IMR-90 (cell line): ENCODE measurements around the gene RILPL2. TPM values are rescaled to one million over a fixed set of nuclear protein-coding genes. Genes with fewer than 3 reads are reported as not detected.
"Not testable (repeated sequence)": the region's sequence is repeated elsewhere in the genome, so short reads cannot be mapped to it uniquely, and the experiment has no call there.

Experiments
- ATAC-seq: fragments of 200-7000 bp; cut with Tn5 transposase; 2 replicates; pipeline ENCODE4 v1.9.1; 2020; ENCODE audit warnings: low read depth, mild to moderate bottlenecking, moderate library complexity
- BruUV-seq: library from RNA; stranded (reverse); fragments of 400-500 nt; replicated peaks from 2 replicates; lab custom pipeline; 2021; lab: Mats Ljungman, UMichigan
- CTCF ChIA-PET: fragments of 300-600 bp; formaldehyde crosslinking; extraction: SDS; loops from one replicate; lab custom pipeline; 2021; ENCODE audit warnings: antibody characterized with exemption; lab: Yijun Ruan, JAX
- POLR2A ChIA-PET: fragments of 300-600 bp; sonication (Branson Sonifier 250); formaldehyde crosslinking; loops from one replicate; lab custom pipeline; 2022; ENCODE audit warnings: antibody characterized with exemption; ENCODE audit not compliant: unreplicated experiment; lab: Charles Lee
- DNase-seq: peaks from one replicate; pipeline ENCODE4 v3.0.0; 2013
- H2AFZ ChIP-seq: replicated peaks from 2 replicates; pipeline ENCODE3; 2013; ENCODE audit warnings: low read length, mild to moderate bottlenecking; ENCODE audit not compliant: poor library complexity
- H2AK5ac ChIP-seq: 2 replicates; pipeline ENCODE4 v1.6.1; 2013; ENCODE audit warnings: low read depth, low read length, inconsistent platforms
- H2AK9ac ChIP-seq: replicated peaks from 2 replicates; pipeline ENCODE3; 2013; ENCODE audit warnings: mild to moderate bottlenecking, low read depth, low read length, moderate library complexity; ENCODE audit not compliant: poor library complexity
- H2BK120ac ChIP-seq: 2 replicates; pipeline ENCODE4 v1.6.1; 2013; ENCODE audit warnings: low read depth, low read length, inconsistent platforms
- H2BK15ac ChIP-seq: 3 replicates; pipeline ENCODE4 v1.6.1; 2013; ENCODE audit warnings: low read depth, low read length, inconsistent platforms
- H2BK20ac ChIP-seq: 2 replicates; pipeline ENCODE4 v1.6.1; 2013; ENCODE audit warnings: low read depth, mild to moderate bottlenecking, inconsistent platforms, low read length, moderate library complexity
- H2BK5ac ChIP-seq: 2 replicates; pipeline ENCODE4 v1.6.1; 2013; ENCODE audit warnings: mild to moderate bottlenecking, low read depth, low read length, inconsistent platforms; ENCODE audit not compliant: poor library complexity, severe bottlenecking
- H3K14ac ChIP-seq: replicated peaks from 2 replicates; pipeline ENCODE4 v1.6.1; 2013; ENCODE audit warnings: low read depth, low read length, inconsistent platforms
- H3K18ac ChIP-seq: 2 replicates; pipeline ENCODE4 v1.6.1; 2013; ENCODE audit warnings: low read depth, low read length, control low read depth
- H3K23ac ChIP-seq: 2 replicates; pipeline ENCODE4 v1.6.1; 2013; ENCODE audit warnings: low read depth, low read length, inconsistent platforms
- H3K27ac ChIP-seq: 2 replicates; pipeline ENCODE4 v1.5.1; 2013; ENCODE audit warnings: mild to moderate bottlenecking, control low read depth, low read length; ENCODE audit not compliant: insufficient read depth
- H3K27me3 ChIP-seq: 2 replicates; pipeline ENCODE4 v1.6.1; 2013; ENCODE audit warnings: low read length; ENCODE audit not compliant: control insufficient read depth, insufficient read depth
- H3K36me3 ChIP-seq: 2 replicates; pipeline ENCODE4 v1.6.1; 2013; ENCODE audit warnings: low read length, mixed read lengths; ENCODE audit not compliant: control insufficient read depth, insufficient read depth
- H3K4ac ChIP-seq: 2 replicates; pipeline ENCODE4 v1.6.1; 2013; ENCODE audit warnings: low read depth, low read length, inconsistent platforms
- H3K4me1 ChIP-seq: 2 replicates; pipeline ENCODE4 v1.6.1; 2013; ENCODE audit warnings: low read length, mixed read lengths; ENCODE audit not compliant: control insufficient read depth, insufficient read depth
- H3K4me2 ChIP-seq: 2 replicates; pipeline ENCODE4 v1.6.1; 2013; ENCODE audit warnings: low read depth, mild to moderate bottlenecking, control low read depth, low read length, moderate library complexity
- H3K4me3 ChIP-seq: 2 replicates; pipeline ENCODE4 v1.5.1; 2013; ENCODE audit warnings: low read depth, mild to moderate bottlenecking, control low read depth, low read length, moderate library complexity; ENCODE audit not compliant: insufficient read depth
- H3K56ac ChIP-seq: 2 replicates; pipeline ENCODE4 v1.6.1; 2013; ENCODE audit warnings: low read length, inconsistent platforms; ENCODE audit not compliant: insufficient read depth; ENCODE audit errors: extremely low read depth
- H3K79me1 ChIP-seq, 2 experiments: 2 replicates each; pipeline ENCODE4 v1.6.1; 2013; ENCODE audit warnings: low read length in 2 of 2, inconsistent platforms in 1 of 2, low read depth in 1 of 2
- H3K9ac ChIP-seq: 2 replicates; pipeline ENCODE4 v1.6.1; 2013; ENCODE audit warnings: low read depth, low read length, control low read depth
- H3K9me1 ChIP-seq: 2 replicates; pipeline ENCODE4 v1.6.1; 2013; ENCODE audit warnings: low read length, inconsistent platforms; ENCODE audit not compliant: insufficient read depth
- H3K9me3 ChIP-seq: 2 replicates; pipeline ENCODE4 v1.6.1; 2013; ENCODE audit warnings: low read length; ENCODE audit not compliant: control insufficient read depth, insufficient read depth
- H4K20me1 ChIP-seq: 2 replicates; pipeline ENCODE4 v1.6.1; 2013; ENCODE audit warnings: low read length, inconsistent platforms; ENCODE audit not compliant: insufficient read depth
- H4K5ac ChIP-seq: 2 replicates; pipeline ENCODE4 v1.6.1; 2013; ENCODE audit warnings: mild to moderate bottlenecking, low read depth, low read length, control low read depth
- H4K8ac ChIP-seq, 2 experiments: 2 replicates each; pipeline ENCODE4 v1.6.1; 2013; ENCODE audit warnings: low read depth in 2 of 2, low read length in 2 of 2, control low read depth in 1 of 2, inconsistent platforms in 1 of 2
- H4K91ac ChIP-seq: 2 replicates; pipeline ENCODE4 v1.6.1; 2013; ENCODE audit warnings: low read depth, low read length, inconsistent platforms; ENCODE audit not compliant: insufficient read depth
- WGBS, 2 experiments: methylation state at CpG; one replicate each; pipeline versions ENCODE4 v1.1.5 to v1.1.7; 2013; ENCODE audit warnings: missing lambda C conversion rate in 2 of 2; ENCODE audit not compliant: insufficient read length in 1 of 2; ENCODE audit errors: extremely low coverage in 2 of 2; 5-methylcytosine and 5-hydroxymethylcytosine counted together
- dilution Hi-C: fragments of 300-500 bp; cut with HindIII; formaldehyde crosslinking; loops from one replicate; pipeline ENCODE4 v1.14.3; 2018; ENCODE audit warnings: low sequenced_read_pairs; ENCODE audit not compliant: unreplicated experiment
- in situ Hi-C: fragments of 300-500 bp; cut with MboI; formaldehyde crosslinking; loops from 3 replicates; pipeline ENCODE4 v1.14.3; 2019; ENCODE audit warnings: low sequenced_read_pairs, inconsistent platforms, mixed read lengths
- intact Hi-C: fragments of 100-400 bp; cut with micrococcal nuclease; formaldehyde crosslinking; loops from 2 replicates; pipeline ENCODE4 v1.10.0; 2022
- polyA plus RNA-seq, 3 experiments: library from polyadenylated mRNA; depleted of rRNA; stranded (reverse); fragments of >200 nt; gene quantifications; 2 replicates each; pipeline ENCODE4 v1.2.3, GENCODE V29; 2012; ENCODE audit warnings: low replicate concordance in 1 of 3
- total RNA-seq: library from RNA; depleted of rRNA; stranded (reverse); fragments of >200 nt; gene quantifications from 2 replicates; pipeline ENCODE4 v1.2.3, GENCODE V29; 2012

The RILPL2 gene
- total and polyA plus RNA-seq, 2 of the 4 experiments (the other 2 are of a cell fraction): 1.8 to 2.2 TPM

DNA sequence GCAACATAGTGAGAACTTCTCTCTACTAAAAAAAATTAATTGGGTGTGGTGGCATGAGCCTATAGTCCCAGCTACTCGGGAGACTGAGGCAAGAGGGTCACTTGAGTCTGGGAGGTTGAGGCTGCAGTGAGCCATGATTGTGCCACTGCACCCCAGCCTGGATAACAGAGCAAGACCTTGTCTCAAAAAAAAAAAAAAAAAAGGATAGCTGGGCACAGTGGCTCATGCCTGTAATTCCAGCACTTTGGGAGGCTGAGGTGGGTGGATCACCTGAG is 15.7 kb upstream of the RILPL2 start:
- H4K8ac ChIP-seq, intact Hi-C loops, H3K18ac ChIP-seq, H3K9me1 ChIP-seq, H2BK120ac ChIP-seq, H3K4me3 ChIP-seq, DNase-seq, H3K14ac ChIP-seq, H2BK5ac ChIP-seq, H3K27me3 ChIP-seq, dilution Hi-C loops, H4K91ac ChIP-seq, H2AK5ac ChIP-seq, in situ Hi-C loops, CTCF ChIA-PET, H3K36me3 ChIP-seq, H3K4me1 ChIP-seq, H4K5ac ChIP-seq, H3K9ac ChIP-seq, ATAC-seq, H2AK9ac ChIP-seq, H3K4ac ChIP-seq, H3K23ac ChIP-seq, H3K79me1 ChIP-seq, H3K27ac ChIP-seq, H2AFZ ChIP-seq, H3K9me3 ChIP-seq, H4K20me1 ChIP-seq, POLR2A ChIA-PET, H2BK20ac ChIP-seq, H2BK15ac ChIP-seq, BruUV-seq, H3K4me2 ChIP-seq, H3K56ac ChIP-seq: not testable (repeated sequence)
- WGBS, 2 experiments: no CpG with 5 or more reads among the region's 1 CpG
